Upper lobe of left lung (tissue), 6 donors: ENCODE results near the gene B4GALNT4. TPM values are rescaled to one million over a fixed set of nuclear protein-coding genes. Genes with fewer than 3 reads are reported as not detected.
"Not testable (repeated sequence)": the region's sequence is repeated elsewhere in the genome, so short reads cannot be mapped to it uniquely, and the experiment has no call there.

ENCODE experiments used
- ATAC-seq, 2 donors: fragments of 200-7000 bp; cut with Tn5 transposase; one replicate each; pipeline ENCODE4 v1.9.1; 2022; ENCODE audit warnings: mild to moderate bottlenecking in 2 of 2, moderate library complexity in 2 of 2; ENCODE audit not compliant: low FRiP score in 2 of 2
- DNase-seq, 2 donors: peaks; one replicate each; pipeline ENCODE4 v3.0.0-alpha.2; 2019 to 2020
- H3K27ac ChIP-seq, 4 donors: fragments of 200-600 bp; sonication (generic); one replicate each; pipeline ENCODE4 v1.5.1; 2016 to 2019
- H3K27me3 ChIP-seq, 4 donors: fragments of 200-600 bp; sonication (generic); one replicate each; pipeline ENCODE4 v1.5.1; 2017 to 2019
- H3K36me3 ChIP-seq, 4 donors: fragments of 200-600 bp; sonication (generic); one replicate each; pipeline ENCODE4 v1.5.1; 2016 to 2019
- H3K4me1 ChIP-seq, 4 donors: fragments of 200-600 bp; sonication (generic); one replicate each; pipeline ENCODE4 v1.5.1; 2018 to 2019
- H3K4me3 ChIP-seq, 4 donors: fragments of 200-600 bp; sonication (generic); one replicate each; pipeline ENCODE4 v1.5.1; 2017 to 2019; ENCODE audit warnings: mild to moderate bottlenecking in 2 of 4, moderate library complexity in 1 of 4
- H3K9me3 ChIP-seq, 4 donors: fragments of 200-600 bp; sonication (generic); one replicate each; pipeline ENCODE4 v1.5.1; 2018 to 2019
- CTCF ChIP-seq, 6 experiments: fragments of 450-650 bp in 4 of 6; fragments of 200-600 bp in 2 of 6; sonication (generic) in 2 of 6; IDR thresholded peaks; one replicate each; pipeline ENCODE4 v1.5.1; 2016 to 2019; ENCODE audit warnings: antibody characterized with exemption in 6 of 6
- EP300 ChIP-seq, 4 donors: sonication (generic); formaldehyde crosslinking; IDR thresholded peaks; one replicate each; pipeline ENCODE4 v1.5.1; 2017; ENCODE audit warnings: antibody characterized with exemption in 4 of 4, control low read depth in 2 of 4
- POLR2A ChIP-seq, 4 donors: fragments of 450-650 bp; IDR thresholded peaks; one replicate each; pipeline ENCODE4 v1.5.1; 2016 to 2017; ENCODE audit warnings: antibody characterized with exemption in 4 of 4, mild to moderate bottlenecking in 2 of 4
- POLR2AphosphoS5 ChIP-seq, 2 donors: sonication (generic); formaldehyde crosslinking; IDR thresholded peaks; one replicate each; pipeline ENCODE4 v1.5.1; 2017; ENCODE audit warnings: antibody characterized with exemption in 2 of 2
- WGBS, 2 donors: methylation state at CpG; one replicate each; pipeline ENCODE4 v1.1.5; 2017 to 2018; 5-methylcytosine and 5-hydroxymethylcytosine counted together
- total RNA-seq, 6 donors: library from RNA; depleted of rRNA in 4 of 6; stranded (reverse); fragments of >200 nt in 4 of 6; gene quantifications; one replicate each; pipeline versions ENCODE4 v1.1.0 to v1.2.1, GENCODE V29; 2016 to 2021
- donor health status: DM: no; HTN: no; CAD: no; lungs with moderate emphysema.
- donor health status: DM: no; HTN: yes; CAD: no; lungs with severe emphysema.

The B4GALNT4 gene
- total RNA-seq, 6 donors from 2014 or later: 0.23 to 2.1 (median 0.54) TPM; not detected in 1

DNA sequence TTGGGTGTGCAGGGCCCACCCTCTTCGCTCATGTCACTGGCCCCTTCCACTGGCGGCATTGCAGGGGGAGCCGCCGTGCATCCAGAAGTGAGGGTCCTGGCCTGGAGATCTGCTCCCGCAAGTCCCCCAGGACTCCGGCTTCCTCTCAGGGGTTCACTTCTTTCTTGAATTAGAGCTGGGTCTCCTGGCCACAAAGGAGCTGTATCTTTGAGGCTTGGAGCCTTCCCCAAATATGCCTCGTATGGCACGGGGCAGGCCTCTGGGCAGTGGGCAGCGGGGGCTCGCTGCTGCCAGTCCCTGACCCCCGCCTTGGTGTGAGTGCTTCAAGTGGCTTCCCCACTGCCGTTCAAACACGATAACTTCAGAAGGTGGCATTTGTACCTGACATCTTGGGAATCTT, 41.3 kb upstream of the B4GALNT4 start:
- Histone ChIP-seq H3K9me3 (no peaks in the 10 kb centered on the region), H3K36me3 (no peaks in the 10 kb centered on the region), H3K27ac (peak overlapping the region in 3 of 4 donors; percentile 87 to 95 (median 90)), H3K4me3 (no peak overlapping the region), H3K27me3 (no peaks in the 10 kb centered on the region), H3K4me1 (peaks cover 27 to 43% (median 34%) of the 10 kb centered on the region in 4 donors)
- 94 to 95% methylated on average over 10 to 13 of the region's 13 CpGs for WGBS, 2 donors
- no peak for TF ChIP-seq CTCF (IDR thresholded peaks at IDR 0.05)
- no peak for TF ChIP-seq POLR2AphosphoS5 (IDR thresholded peaks at IDR 0.05)
- TF ChIP-seq EP300 (IDR thresholded peaks at IDR 0.05): no peak
- TF ChIP-seq POLR2A (IDR thresholded peaks at IDR 0.05): no peak
- ATAC-seq (no peak), DNase-seq (no peak)

GRCh38 chr11:328516-329100, 40.7 kb upstream of the B4GALNT4 start:
- not testable (repeated sequence) for H3K4me3 ChIP-seq, H3K27me3 ChIP-seq, ATAC-seq, H3K36me3 ChIP-seq, H3K9me3 ChIP-seq, DNase-seq
- 91 to 93% methylated on average over 15 of the region's 15 CpGs for WGBS, 2 donors
- H3K27ac ChIP-seq: peak overlapping the region in 1 of 4 donors; percentile 95
- H3K4me1 ChIP-seq: peaks cover 27 to 39% (median 34%) of the 10 kb centered on the region in 4 donors

GRCh38 chr11:329886-330253, 39.4 kb upstream of the B4GALNT4 start:
- TF ChIP-seq EP300 (IDR thresholded peaks at IDR 0.05): no peak
- TF ChIP-seq CTCF (IDR thresholded peaks at IDR 0.05): no peak
- TF ChIP-seq POLR2AphosphoS5 (IDR thresholded peaks at IDR 0.05): no peak
- TF ChIP-seq POLR2A (IDR thresholded peaks at IDR 0.05): no peak

GRCh38 chr11:330307-330693, 39.0 kb upstream of the B4GALNT4 start:
- H3K27me3 ChIP-seq: no peaks in the 10 kb centered on the region
- H3K27ac ChIP-seq: no peak overlapping the region
- H3K9me3 ChIP-seq: no peaks in the 10 kb centered on the region
- H3K36me3 ChIP-seq: no peaks in the 10 kb centered on the region
- WGBS, 2 donors: 80 to 91% methylated on average over 13 to 14 of the region's 14 CpGs
- ATAC-seq (no peak), DNase-seq (peak in 1 of 2 donors; percentile 56)
- no peak for TF ChIP-seq CTCF (IDR thresholded peaks at IDR 0.05)
- TF ChIP-seq POLR2AphosphoS5 (IDR thresholded peaks at IDR 0.05): no peak
- peaks cover 23 to 30% (median 28%) of the 10 kb centered on the region in 4 donors for H3K4me1 ChIP-seq
- H3K4me3 ChIP-seq: no peak overlapping the region

More at GRCh38 chr11:329886-330253, 39.4 kb upstream of the B4GALNT4 start:
- no peaks in the 10 kb centered on the region for H3K36me3 ChIP-seq
- WGBS, 2 donors: 96% methylated on average over 2 of the region's 2 CpGs
- no peaks in the 10 kb centered on the region for H3K27me3 ChIP-seq
- ATAC-seq (no peak), DNase-seq (no peak)
- H3K4me1 ChIP-seq: peaks cover 25 to 30% (median 28%) of the 10 kb centered on the region in 4 donors
- no peaks in the 10 kb centered on the region for H3K9me3 ChIP-seq
- no peak overlapping the region for H3K4me3 ChIP-seq
- no peak overlapping the region for H3K27ac ChIP-seq

- DNase-seq: peak in 1 of 2 donors; percentile 79
- WGBS, 2 donors: 83% methylated on average over 26 to 28 of the region's 34 CpGs
- Histone ChIP-seq H3K4me1 (peaks cover 24 to 31% (median 29%) of the 10 kb centered on the region in 4 donors), H3K27ac (no peak overlapping the region), H3K36me3 (no peaks in the 10 kb centered on the region), H3K27me3 (no peaks in the 10 kb centered on the region), H3K9me3 (no peaks in the 10 kb centered on the region), H3K4me3 (no peak overlapping the region)
- TF ChIP-seq CTCF (IDR thresholded peaks at IDR 0.05): no peak
- TF ChIP-seq POLR2AphosphoS5 (IDR thresholded peaks at IDR 0.05): no peak
- TF ChIP-seq POLR2A (IDR thresholded peaks at IDR 0.05): no peak
- TF ChIP-seq EP300 (IDR thresholded peaks at IDR 0.05): no peak
- ATAC-seq: no peak
Observed at GRCh38 chr11:330694-331357, 38.5 kb upstream of the B4GALNT4 start.
